Activated CD4-positive, alpha-beta T cell treated with anti-CD3 and anti-CD28 coated beads for 24 hours (primary cell): ENCODE results near the gene BTBD7.
"Not testable (repeated sequence)": the region's sequence is repeated elsewhere in the genome, so short reads cannot be mapped to it uniquely, and the experiment has no call there.

Source experiments
- DNase-seq, 2 donors: peaks; one replicate each; pipeline ENCODE4 v3.0.0-alpha.2; 2020; ENCODE audit warnings: low read depth in 2 of 2

BTBD7 gene

GRCh38 chr14:93332853-93333630, at the start of gene BTBD7:
Gene BTBD7, minus strand, starts transcription at chr14:93333036. Its CDS starts 36,985 bp downstream, at chr14:93296051.
- DNase-seq: peak; percentile 92

GRCh38 chr14:93381644-93382043, 48.8 kb upstream of the BTBD7 start:
- no peak for DNase-seq

GRCh38 chr14:93379831-93380230, 47.0 kb upstream of the BTBD7 start:
- no peak for DNase-seq

- DNase-seq: no peak
Measured at GRCh38 chr14:93375673-93376156, 42.9 kb upstream of the BTBD7 start.

- no peak for DNase-seq
Measured at GRCh38 chr14:93369713-93370266, 37.0 kb upstream of the BTBD7 start.

GRCh38 chr14:93368996-93369712, 36.3 kb upstream of the BTBD7 start:
- DNase-seq: no peak

GRCh38 chr14:93354873-93355272, 22.0 kb upstream of the BTBD7 start:
- DNase-seq: not testable (repeated sequence)

- no peak for DNase-seq
Measured at GRCh38 chr14:93348292-93348691, 15.5 kb upstream of the BTBD7 start.

GRCh38 chr14:93347850-93348249, 15.0 kb upstream of the BTBD7 start:
- DNase-seq: no peak

- no peak for DNase-seq
Measured at GRCh38 chr14:93346926-93347721, 14.3 kb upstream of the BTBD7 start, which contains the start of gene COX8C. Gene COX8C, plus strand, starts transcription at chr14:93347182. Its CDS starts 87 bp downstream, at chr14:93347269.

- DNase-seq: no peak
Measured at GRCh38 chr14:93343797-93344196, 11.0 kb upstream of the BTBD7 start.

GRCh38 chr14:93343266-93343665, 10.4 kb upstream of the BTBD7 start:
- DNase-seq: no peak

- DNase-seq: no peak
Measured at GRCh38 chr14:93337884-93338283, 5.0 kb upstream of the BTBD7 start.

GRCh38 chr14:93337143-93337753, 4.4 kb upstream of the BTBD7 start:
- no peak for DNase-seq

GRCh38 chr14:93333631-93334103, 831 bp upstream of the BTBD7 start:
- DNase-seq: no peak

GRCh38 chr14:93332397-93332852, 411 bp downstream of the BTBD7 start:
- peak in 1 of 2 donors; percentile 6 for DNase-seq

GRCh38 chr14:93331728-93332396, 974 bp downstream of the BTBD7 start:
- no peak for DNase-seq

- no peak for DNase-seq
Measured at GRCh38 chr14:93331002-93331727, 1.7 kb downstream of the BTBD7 start.

- no peak for DNase-seq
Measured at GRCh38 chr14:93330609-93331000, 2.2 kb downstream of the BTBD7 start.
